Measurements from ENCODE around the gene MYMX. TPM values are rescaled to one million over a fixed set of nuclear protein-coding genes. Genes with fewer than 3 reads are reported as not detected.

Gene MYMX
- total and polyA plus RNA-seq, 2 of the 4 experiments (the other 2 are of a cell fraction) = not detected

DNA sequence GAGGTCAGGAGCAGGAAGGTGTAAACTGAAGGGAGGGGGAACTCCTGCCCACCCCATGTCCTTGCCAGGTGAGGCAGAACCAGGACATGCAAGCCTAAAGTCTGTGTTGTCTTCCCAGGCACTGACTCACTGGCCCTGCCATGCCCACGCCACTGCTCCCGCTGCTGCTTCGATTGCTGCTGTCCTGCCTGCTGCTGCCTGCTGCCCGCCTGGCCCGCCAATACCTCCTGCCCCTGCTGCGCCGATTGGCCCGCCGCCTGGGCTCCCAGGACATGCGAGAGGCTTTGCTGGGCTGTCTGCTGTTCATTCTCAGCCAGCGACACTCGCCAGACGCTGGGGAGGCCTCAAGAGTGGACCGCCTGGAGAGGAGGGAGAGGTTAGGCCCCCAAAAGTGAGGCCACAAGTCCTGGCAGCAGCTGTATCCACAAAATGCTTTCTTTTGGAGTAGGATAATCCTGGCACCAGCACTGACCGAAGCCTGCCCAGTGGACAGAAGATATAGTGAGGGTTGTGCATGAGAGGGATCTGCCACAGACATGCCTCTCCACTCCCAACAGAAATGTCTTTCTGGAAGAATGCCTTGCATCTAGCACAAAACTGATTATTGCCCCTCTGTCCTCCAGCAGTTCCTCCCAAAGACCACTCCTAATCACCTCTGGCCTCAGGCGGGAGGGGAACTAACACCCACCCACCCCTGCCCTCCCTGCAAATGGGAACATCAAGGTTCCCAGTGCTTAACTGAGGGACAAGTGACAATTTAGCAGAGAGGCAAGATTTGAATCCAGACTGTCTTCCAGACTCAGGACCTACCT, 812 bp downstream of the MYMX start:
- Histone ChIP-seq H2AK5ac (ENCODE audit: low read depth, low read length) (no peak overlapping the region), H2BK120ac (ENCODE audit: low read depth, low read length) (no peak overlapping the region), H4K5ac (ENCODE audit: low read depth, low read length) (no peak overlapping the region), H3K9me1 (ENCODE audit: insufficient read depth, low read length) (peaks cover 4% of the 10 kb centered on the region; the same call in 1 of the 2 replicates), H3K27ac (ENCODE audit: insufficient read depth, low read length) (no peak overlapping the region), H2BK5ac (ENCODE audit: low read depth, low read length, poor library complexity, severe bottlenecking) (no peak overlapping the region), H3K27me3 (ENCODE audit: control insufficient read depth, insufficient read depth, low read length) (peaks cover 18% of the 10 kb centered on the region), H3K9me3 (ENCODE audit: control insufficient read depth, insufficient read depth, low read length) (no peaks in the 10 kb centered on the region), H2AFZ (replicated peaks; ENCODE audit: low read length, poor library complexity) (no peak overlapping the region), H3K4me1 (ENCODE audit: control insufficient read depth, insufficient read depth, low read length) (peaks cover 7% of the 10 kb centered on the region), H4K20me1 (ENCODE audit: insufficient read depth, low read length) (no peaks in the 10 kb centered on the region), H3K79me1 (ENCODE audit: low read depth in 1 of 2, low read length in 2 of 2) (no peaks in the 10 kb centered on the region), H3K18ac (ENCODE audit: low read depth, low read length) (no peak overlapping the region), H3K9ac (ENCODE audit: low read depth, low read length) (no peak overlapping the region), H3K4ac (ENCODE audit: low read depth, low read length) (no peak overlapping the region), H2BK20ac (ENCODE audit: low read depth, low read length) (no peak overlapping the region), H3K14ac (replicated peaks; ENCODE audit: low read depth, low read length) (no peak overlapping the region), H2BK15ac (ENCODE audit: low read depth, low read length) (no peak overlapping the region), H4K91ac (ENCODE audit: insufficient read depth, low read depth, low read length) (no peak overlapping the region), H3K4me3 (ENCODE audit: insufficient read depth, low read depth, low read length) (no peak overlapping the region), H3K4me2 (ENCODE audit: low read depth, low read length) (no peak overlapping the region), H3K23ac (ENCODE audit: low read depth, low read length) (no peak overlapping the region), H2AK9ac (replicated peaks; ENCODE audit: low read depth, low read length, poor library complexity) (no peak overlapping the region), H3K56ac (ENCODE audit: extremely low read depth, insufficient read depth, low read length) (no peak overlapping the region), H4K8ac (ENCODE audit: low read depth in 2 of 2, low read length in 2 of 2) (no peak overlapping the region), H3K36me3 (ENCODE audit: control insufficient read depth, insufficient read depth, low read length) (no peaks in the 10 kb centered on the region)
- peak; percentile 14 for DNase-seq
- POLR2A ChIA-PET (ENCODE audit: unreplicated experiment) = no interaction called here
- no TSS peak for BruUV-seq (replicated peaks)
- ATAC-seq (ENCODE audit: low read depth) = no peak
- intact Hi-C loops (cut with micrococcal nuclease) = no loop called here
- CTCF ChIA-PET = no interaction called here
- in situ Hi-C loops (cut with MboI; ENCODE audit: low sequenced_read_pairs) = no loop called here
- WGBS, 2 experiments (ENCODE audit: extremely low coverage in 2 of 2, insufficient read length in 1 of 2) = 47% methylated on average over 3 of the region's 16 CpGs; no CpG with 5 or more reads in 1 of the 2 experiments
- TF ChIP-seq SMC3 (IDR thresholded peaks at IDR 0.05; ENCODE audit: low read depth, low read length) = no peak
- TF ChIP-seq MAZ (IDR thresholded peaks at IDR 0.05; ENCODE audit: borderline replicate concordance, low read depth, low read length) = no peak
- no peak for TF ChIP-seq RCOR1 (IDR thresholded peaks at IDR 0.05; ENCODE audit: insufficient replicate concordance, low read length)
- no peak for TF ChIP-seq POLR2A (IDR thresholded peaks at IDR 0.05; ENCODE audit: low read depth, low read length)
- no peak for TF ChIP-seq MAFK (IDR thresholded peaks at IDR 0.05; ENCODE audit: low read depth, low read length)
- no peak for TF ChIP-seq RFX5 (IDR thresholded peaks at IDR 0.05; ENCODE audit: low read depth, low read length)
- TF ChIP-seq RAD21 (IDR thresholded peaks at IDR 0.05; ENCODE audit: low read length) = no peak
- no peak for TF ChIP-seq ELK1 (IDR thresholded peaks at IDR 0.05; ENCODE audit: borderline replicate concordance, low read depth, low read length)
- no peak for TF ChIP-seq USF2 (IDR thresholded peaks at IDR 0.05; ENCODE audit: low read depth, low read length)
- no peak for TF ChIP-seq BHLHE40 (IDR thresholded peaks at IDR 0.05; ENCODE audit: low read depth, low read length)
- no peak for TF ChIP-seq MXI1 (IDR thresholded peaks at IDR 0.05; ENCODE audit: borderline replicate concordance, low read depth, low read length)
- no peak for TF ChIP-seq CHD1 (IDR thresholded peaks at IDR 0.05; ENCODE audit: low read depth, low read length)
- no peak for TF ChIP-seq CEBPB (IDR thresholded peaks at IDR 0.05; ENCODE audit: low read depth, low read length)
- TF ChIP-seq, protein P1, sequence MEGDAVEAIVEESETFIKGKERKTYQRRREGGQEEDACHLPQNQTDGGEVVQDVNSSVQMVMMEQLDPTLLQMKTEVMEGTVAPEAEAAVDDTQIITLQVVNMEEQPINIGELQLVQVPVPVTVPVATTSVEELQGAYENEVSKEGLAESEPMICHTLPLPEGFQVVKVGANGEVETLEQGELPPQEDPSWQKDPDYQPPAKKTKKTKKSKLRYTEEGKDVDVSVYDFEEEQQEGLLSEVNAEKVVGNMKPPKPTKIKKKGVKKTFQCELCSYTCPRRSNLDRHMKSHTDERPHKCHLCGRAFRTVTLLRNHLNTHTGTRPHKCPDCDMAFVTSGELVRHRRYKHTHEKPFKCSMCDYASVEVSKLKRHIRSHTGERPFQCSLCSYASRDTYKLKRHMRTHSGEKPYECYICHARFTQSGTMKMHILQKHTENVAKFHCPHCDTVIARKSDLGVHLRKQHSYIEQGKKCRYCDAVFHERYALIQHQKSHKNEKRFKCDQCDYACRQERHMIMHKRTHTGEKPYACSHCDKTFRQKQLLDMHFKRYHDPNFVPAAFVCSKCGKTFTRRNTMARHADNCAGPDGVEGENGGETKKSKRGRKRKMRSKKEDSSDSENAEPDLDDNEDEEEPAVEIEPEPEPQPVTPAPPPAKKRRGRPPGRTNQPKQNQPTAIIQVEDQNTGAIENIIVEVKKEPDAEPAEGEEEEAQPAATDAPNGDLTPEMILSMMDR (conservative IDR thresholded peaks at IDR 0.05; ENCODE audit: low read depth, low read length) = no peak
- dilution Hi-C loops (cut with HindIII; ENCODE audit: low sequenced_read_pairs, unreplicated experiment) = no loop called here

Measured in IMR-90 (cell line).